Activated CD4-positive, alpha-beta T cell treated with anti-CD3 and anti-CD28 coated beads, Interleukin-10, Interleukin-2, amounts not matched to agents 100 ng/mL and 50 ng/mL, durations not matched to agents 16 hours and 8 hours (primary cell): Measurements from ENCODE around the gene OR2AG2.

ENCODE experiments used
- DNase-seq: peaks from one replicate; pipeline ENCODE4 v3.0.0-alpha.2; 2020

OR2AG2 gene

DNA sequence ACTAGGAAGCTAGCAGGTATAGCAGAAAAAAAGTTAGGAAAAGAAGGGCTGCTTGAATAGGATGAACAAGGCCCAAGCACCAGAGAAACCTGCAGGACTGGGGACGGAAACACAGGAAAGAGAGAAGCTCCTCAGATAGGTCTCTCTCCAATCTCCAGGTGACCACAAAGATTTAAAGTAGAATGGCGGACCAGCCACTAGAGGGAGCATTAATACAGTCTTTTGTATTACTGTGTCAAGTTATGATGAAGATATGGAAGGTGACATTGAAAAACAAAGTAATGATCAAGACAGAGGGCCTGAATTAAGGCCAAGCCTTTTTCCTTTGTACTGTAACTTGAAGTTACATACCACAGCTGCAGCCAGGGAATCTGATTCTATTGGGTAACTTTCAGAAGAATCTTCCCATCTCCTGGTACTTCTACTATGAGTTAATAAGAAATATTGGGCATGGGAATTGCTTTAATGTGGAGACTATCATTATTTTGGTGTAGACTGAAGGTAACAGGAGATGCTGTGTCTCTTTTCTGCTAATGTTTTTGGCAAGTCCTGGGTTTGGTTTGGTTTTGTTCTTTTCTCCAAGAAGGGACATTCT is 33.8 kb downstream of the OR2AG2 start:
- DNase-seq = peak; percentile 83

DNA sequence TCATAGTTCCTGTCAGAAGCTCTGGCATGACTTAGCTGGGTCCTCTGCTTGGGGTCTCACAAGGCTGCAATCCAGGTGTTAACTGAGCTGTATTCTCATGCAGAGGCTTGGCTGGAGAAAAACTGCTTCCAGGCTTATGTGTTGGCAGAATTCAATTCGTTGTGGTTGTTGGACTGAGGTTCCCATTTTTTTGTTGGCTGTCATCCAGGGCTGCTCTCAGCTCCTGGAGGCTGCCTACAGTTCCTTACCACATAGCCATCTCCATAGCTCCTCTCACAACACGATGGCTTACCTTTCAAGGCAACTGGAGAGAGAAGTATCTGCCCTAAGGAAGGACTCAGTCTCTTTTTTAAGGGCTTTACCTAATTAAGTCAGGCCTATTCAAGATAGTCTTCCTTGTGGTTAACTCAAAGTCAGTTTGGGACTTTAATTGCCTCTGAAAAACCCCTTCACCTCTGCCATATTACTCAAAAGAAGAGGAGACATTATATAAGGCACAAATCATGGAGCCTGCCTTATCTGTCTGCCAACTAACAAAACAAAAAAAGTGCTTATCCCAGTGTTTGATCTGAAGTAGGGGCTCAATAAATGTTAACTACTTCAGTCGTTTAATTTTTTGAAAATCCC is 35.2 kb downstream of the OR2AG2 start:
- DNase-seq = peak; percentile 63

DNA sequence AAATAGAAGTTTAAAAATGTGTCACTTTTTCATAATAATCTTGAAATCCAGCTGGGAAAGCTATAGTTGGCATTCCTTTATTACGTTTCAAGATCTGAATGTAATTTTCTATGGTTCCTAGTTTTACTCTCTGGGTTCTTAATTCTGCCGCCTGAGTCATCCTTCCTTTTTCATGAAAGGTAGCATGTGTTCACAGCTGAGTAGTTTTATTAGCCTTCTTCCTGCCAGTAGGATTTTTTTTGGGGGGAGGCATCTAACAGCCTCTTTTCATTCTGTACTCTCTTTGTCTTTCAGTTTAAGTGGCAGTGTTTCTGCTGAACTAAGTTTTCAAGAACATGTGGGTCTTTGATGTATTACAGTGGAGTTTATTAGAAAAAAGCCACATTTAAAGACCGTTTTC is 36.5 kb downstream of the OR2AG2 start:
- DNase-seq = peak; percentile 68

DNA sequence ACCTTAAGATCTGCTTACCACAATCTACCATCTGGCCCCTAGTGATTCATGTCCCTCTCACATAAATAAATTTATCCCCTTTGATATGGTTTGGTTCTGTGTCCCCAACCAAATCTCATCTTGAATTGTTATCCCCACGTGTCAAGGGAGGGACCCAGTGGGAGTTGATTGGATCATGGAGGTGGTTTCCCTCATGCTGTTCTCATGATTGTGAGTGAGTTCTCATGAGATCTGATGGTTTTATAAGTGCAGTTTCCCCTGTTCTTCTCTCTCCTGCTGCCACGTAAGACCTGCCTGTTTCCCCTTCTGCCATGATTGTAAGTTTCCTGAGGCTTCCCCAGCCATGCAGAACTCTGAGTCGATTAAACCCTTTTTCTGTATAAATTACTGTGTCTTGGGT is 37.2 kb downstream of the OR2AG2 start:
- DNase-seq = no peak

DNA sequence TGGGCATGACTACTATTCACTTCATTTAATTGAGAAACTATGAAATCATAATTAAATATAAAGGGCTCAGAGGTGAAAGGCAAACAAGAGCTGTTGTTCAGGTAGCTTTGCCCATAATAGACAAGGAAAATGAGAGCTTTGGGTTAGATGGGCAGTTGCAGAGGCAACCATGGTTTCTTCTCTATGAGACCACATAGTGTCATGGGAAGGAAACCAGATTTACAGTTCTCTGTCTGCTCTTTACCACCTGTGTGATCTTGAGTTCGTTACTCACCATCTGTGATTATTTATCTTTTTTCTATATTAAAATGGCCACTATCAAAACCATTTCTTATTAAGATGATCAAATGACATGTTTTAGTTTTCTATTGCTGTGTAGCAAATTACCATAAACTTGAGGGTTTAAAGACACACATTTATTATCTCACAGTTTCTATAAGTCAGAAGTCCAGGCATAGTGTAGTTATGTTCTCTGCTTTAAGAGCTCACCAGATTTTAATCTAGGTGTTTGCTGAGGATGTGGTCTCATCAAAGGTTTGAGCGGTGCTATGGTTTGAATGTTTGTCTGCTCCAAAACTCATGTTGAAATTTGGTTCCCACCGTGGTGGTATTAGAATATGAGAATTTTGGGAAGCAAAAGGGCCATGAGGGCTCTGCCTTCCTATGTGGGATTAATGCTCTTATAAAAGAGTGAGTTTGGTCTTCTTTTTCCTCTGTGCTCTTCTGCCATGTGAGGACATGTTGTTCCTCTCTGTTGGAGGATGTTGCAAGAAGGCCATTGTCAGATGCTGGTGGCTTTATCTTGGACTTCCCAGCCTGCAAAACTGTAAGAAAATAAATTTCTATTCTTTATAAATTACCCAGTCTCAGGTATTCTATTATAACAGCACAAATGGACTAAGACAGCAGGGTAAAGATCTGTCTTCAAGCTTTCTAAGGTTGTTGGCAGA is 38.2 kb downstream of the OR2AG2 start:
- DNase-seq = no peak

DNA sequence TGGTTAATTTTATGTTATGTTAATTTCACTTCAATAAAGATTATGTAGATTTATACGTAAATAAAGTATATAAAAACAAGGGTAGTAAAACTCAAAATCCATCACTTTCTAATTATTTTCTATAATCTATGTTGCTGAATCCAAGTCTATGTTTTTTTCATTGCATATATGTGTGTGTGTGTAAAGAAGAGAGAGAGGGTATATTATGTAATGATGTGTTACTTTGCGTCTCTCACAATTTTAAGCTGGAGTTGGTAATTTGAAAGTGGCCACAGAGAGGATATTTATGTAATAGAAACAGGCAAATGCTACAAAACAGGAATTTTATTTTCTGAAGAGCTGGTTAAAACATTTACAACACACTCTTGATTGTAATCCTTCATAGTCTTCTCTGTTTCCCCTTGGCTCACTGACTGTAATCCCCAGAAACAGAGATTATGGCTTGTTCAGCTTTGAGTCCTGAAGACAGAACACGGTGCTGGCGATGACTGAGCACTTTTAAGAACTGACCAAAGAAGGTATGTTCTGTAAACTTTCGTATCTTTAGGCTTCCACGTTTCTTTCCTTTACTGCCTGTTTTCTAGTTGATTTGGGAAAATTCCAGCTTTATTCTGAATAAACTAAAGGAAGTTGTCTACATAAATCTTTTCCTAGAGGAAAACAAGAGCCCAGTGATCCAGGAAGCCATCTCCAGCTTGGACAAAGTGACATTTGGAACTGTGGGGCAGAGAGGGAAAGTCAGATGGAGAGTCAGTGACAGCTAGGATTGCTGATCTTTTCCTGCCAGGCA is 43.6 kb downstream of the OR2AG2 start:
- DNase-seq = no peak

DNA sequence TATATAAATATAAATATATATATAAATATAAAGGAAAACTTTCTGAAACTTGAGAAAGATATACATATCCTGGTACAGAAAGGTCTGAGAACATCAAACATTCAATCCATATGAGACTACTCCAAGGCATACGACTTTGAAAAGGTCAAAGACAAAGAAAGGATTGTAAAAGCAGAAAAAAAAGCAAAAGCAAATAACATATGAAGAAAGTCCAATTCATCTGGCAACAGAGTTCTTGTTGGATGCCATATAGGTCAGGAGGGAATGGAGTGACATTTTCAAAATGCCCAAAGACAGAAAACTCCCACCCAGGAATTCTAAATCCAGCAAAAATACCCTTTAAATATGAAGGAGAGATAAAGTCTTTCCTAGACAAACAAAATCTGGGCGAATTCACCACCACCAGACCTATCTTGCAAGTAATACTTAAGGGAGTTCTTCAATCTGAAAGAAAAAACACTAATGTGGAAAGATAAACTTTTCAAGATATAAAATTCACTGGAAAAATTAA is 46.3 kb downstream of the OR2AG2 start:
- no peak for DNase-seq

DNA sequence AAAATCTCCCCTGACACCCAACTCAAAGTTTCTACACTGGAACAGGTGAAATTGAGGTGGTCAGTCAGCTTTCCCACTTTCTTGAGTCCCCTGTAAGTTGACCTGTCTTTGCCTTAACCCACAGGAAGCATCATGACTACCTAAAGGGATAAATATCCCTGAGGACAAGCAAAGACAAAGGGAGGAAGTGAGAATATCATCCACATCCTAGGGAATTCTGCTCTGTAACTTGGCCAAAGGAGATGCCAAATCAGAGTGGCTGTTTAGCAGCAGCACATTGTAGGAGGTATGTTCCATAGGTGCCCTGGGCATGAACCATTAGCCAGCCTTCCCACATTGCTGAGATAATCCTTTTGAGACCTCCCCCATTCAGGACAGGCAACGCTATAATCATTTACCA is 47.8 kb downstream of the OR2AG2 start:
- DNase-seq = no peak

DNA sequence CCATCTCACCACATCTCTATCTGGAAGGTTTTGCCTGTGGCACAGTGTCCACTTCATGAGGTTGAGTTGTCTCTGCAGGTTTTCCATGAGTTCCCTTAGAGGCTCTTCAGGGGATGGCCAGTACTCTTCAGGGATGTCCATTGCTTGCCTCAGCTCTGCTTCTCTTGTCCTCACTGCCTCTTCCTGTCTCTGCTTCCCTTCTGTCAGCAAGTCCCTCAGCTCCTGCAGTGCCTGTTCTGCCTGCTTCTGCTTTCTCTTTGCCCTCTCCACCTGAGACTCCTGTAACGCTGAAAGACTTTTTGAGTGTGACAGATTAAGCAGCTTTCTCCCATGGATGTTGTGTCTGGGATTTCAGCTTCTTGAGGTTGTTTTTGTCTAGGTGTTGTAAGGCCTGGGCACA is 50.4 kb downstream of the OR2AG2 start:
- DNase-seq = no peak

DNA sequence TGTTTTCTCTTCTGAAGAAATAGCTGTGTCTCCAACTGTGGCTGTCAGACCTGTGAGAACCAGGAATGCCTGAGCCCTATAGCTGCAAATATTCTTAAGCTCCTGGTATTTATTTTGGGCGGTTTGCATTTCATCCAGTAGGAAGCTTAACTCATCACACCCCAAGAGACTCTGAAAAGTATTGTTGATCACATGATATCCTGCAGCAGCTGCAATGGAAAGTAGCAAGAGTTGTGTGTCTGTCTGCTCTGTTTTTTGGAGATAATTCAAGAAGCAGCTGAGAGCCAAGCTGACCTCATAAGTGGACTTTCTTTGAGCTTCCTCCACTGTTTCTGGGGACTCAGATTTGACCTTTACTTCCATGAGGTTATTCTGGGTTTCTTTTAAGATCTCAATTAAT is 52.2 kb downstream of the OR2AG2 start:
- DNase-seq = no peak

DNA sequence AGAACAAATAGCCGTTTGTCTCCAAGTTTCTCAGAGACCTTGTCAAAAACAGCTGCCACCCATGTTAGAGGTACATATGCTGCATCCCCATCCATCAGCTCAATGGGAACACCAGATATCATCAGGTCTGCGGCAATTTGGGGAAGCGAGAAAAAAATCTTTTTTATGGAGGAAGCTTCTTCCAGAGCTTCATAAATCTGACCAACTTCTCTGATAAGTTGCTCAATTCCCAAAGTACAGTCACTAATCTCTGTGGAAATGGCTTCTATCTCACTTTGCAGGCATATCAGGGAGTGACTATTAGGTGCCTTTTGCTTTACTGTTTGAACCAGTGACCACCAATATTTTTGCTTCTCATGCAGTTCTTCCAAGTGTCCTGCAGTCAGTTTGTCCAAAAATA is 54.4 kb downstream of the OR2AG2 start:
- DNase-seq = no peak
